Activated CD4-positive, alpha-beta T cell treated with anti-CD3 and anti-CD28 coated beads for 4 hours (primary cell): ENCODE measurements around the gene POLK.

ENCODE experiments used
- DNase-seq, 2 donors: peaks; one replicate each; pipeline ENCODE4 v3.0.0-alpha.2; 2020

The POLK gene

GRCh38 chr5:75611311-75612225 is 99.9 kb downstream of the POLK start, which contains the start of gene ANKDD1B:
TSS of gene ANKDD1B (plus strand) at chr5:75611453. CDS start at chr5:75611635, 182 bp downstream.
- no peak for DNase-seq

GRCh38 chr5:75612226-75612569 is 100.5 kb downstream of the POLK start:
- DNase-seq, result no peak

- no peak for DNase-seq
Measured at GRCh38 chr5:75612901-75613300, 101.2 kb downstream of the POLK start.

- DNase-seq, result no peak
Measured at GRCh38 chr5:75614176-75614575, 102.5 kb downstream of the POLK start.

- no peak for DNase-seq
Measured at GRCh38 chr5:75616371-75616881, 104.7 kb downstream of the POLK start.

- DNase-seq, result no peak
Measured at GRCh38 chr5:75616971-75617621, 105.4 kb downstream of the POLK start.

- DNase-seq, result no peak
Measured at GRCh38 chr5:75617736-75618352, 106.2 kb downstream of the POLK start.

- no peak for DNase-seq
Measured at GRCh38 chr5:75620184-75620959, 108.7 kb downstream of the POLK start.

- no peak for DNase-seq
Measured at GRCh38 chr5:75622564-75622963, 110.9 kb downstream of the POLK start.

- no peak for DNase-seq
Measured at GRCh38 chr5:75623846-75624245, 112.2 kb downstream of the POLK start.

GRCh38 chr5:75626959-75627358 is 115.3 kb downstream of the POLK start:
- no peak for DNase-seq

- DNase-seq, result no peak
Measured at GRCh38 chr5:75627801-75628200, 116.1 kb downstream of the POLK start.

GRCh38 chr5:75630875-75631274 is 119.2 kb downstream of the POLK start:
- no peak for DNase-seq

GRCh38 chr5:75632321-75632720 is 120.6 kb downstream of the POLK start:
- no peak for DNase-seq

- no peak for DNase-seq
Measured at GRCh38 chr5:75637949-75638348, 126.3 kb downstream of the POLK start.

GRCh38 chr5:75639535-75640311 is 128.0 kb downstream of the POLK start:
- no peak for DNase-seq

- DNase-seq, result no peak
Measured at GRCh38 chr5:75640395-75640794, 128.7 kb downstream of the POLK start.

GRCh38 chr5:75640826-75641225 is 129.1 kb downstream of the POLK start:
- no peak for DNase-seq

- DNase-seq, result no peak
Measured at GRCh38 chr5:75648712-75649111, 137.0 kb downstream of the POLK start.
